CD14-positive monocyte (primary cell): Measurements from ENCODE around the gene STOX2. TPM values are rescaled to one million over a fixed set of nuclear protein-coding genes. Genes with fewer than 3 reads are reported as not detected.

Source experiments
- DNase-seq, 3 donors: peaks; one replicate each; pipeline ENCODE4 v3.0.0-alpha.2; 2011 to 2022
- H2AFZ ChIP-seq: 2 replicates; pipeline ENCODE4 v1.6.0; 2012; ENCODE audit warnings: mild to moderate bottlenecking, low read depth, low read length, inconsistent platforms; ENCODE audit not compliant: insufficient read depth, poor library complexity, severe bottlenecking
- H3K27ac ChIP-seq, 2 donors: 1 replicate in 1 of 2; 2 replicates in 1 of 2; pipeline ENCODE4 v1.5.1; 2012 to 2013; ENCODE audit warnings: low read length in 2 of 2, control low read depth in 1 of 2, inconsistent platforms in 1 of 2, low read depth in 1 of 2, mild to moderate bottlenecking in 1 of 2
- H3K27me3 ChIP-seq, 2 donors: one replicate each; pipeline versions ENCODE4 v1.6.0 to v1.6.1; 2011 to 2013; ENCODE audit warnings: low read length in 2 of 2; ENCODE audit not compliant: control insufficient read depth in 2 of 2, insufficient read depth in 2 of 2
- H3K36me3 ChIP-seq, 2 donors: replicated peaks in 1 of 2; 1 replicate in 1 of 2; 2 replicates in 1 of 2; pipeline versions ENCODE4 v1.5.1 to v1.6.1; 2012 to 2013; ENCODE audit warnings: low read length in 2 of 2, control low read depth in 1 of 2, inconsistent platforms in 1 of 2, mild to moderate bottlenecking in 1 of 2; ENCODE audit not compliant: insufficient read depth in 2 of 2, control insufficient read depth in 1 of 2
- H3K4me1 ChIP-seq, 2 donors: 1 replicate in 1 of 2; 2 replicates in 1 of 2; pipeline versions ENCODE4 v1.5.1 to v1.6.1; 2012 to 2013; ENCODE audit warnings: low read length in 2 of 2, control low read depth in 1 of 2, inconsistent platforms in 1 of 2, mild to moderate bottlenecking in 1 of 2, moderate library complexity in 1 of 2; ENCODE audit not compliant: insufficient read depth in 2 of 2, control insufficient read depth in 1 of 2
- H3K4me2 ChIP-seq: replicated peaks from 2 replicates; pipeline ENCODE3; 2012; ENCODE audit warnings: low read length, moderate library complexity, mild to moderate bottlenecking; ENCODE audit not compliant: poor library complexity, severe bottlenecking; ENCODE audit errors: extremely low read depth
- H3K4me3 ChIP-seq, 3 experiments: fragments of 200-600 bp in 1 of 3; sonication (generic) in 1 of 3; replicated peaks in 1 of 3; 1 replicate in 2 of 3; 2 replicates in 1 of 3; pipeline ENCODE4 v1.5.1; 2011 to 2013; ENCODE audit warnings: low read length in 3 of 3, mild to moderate bottlenecking in 3 of 3, control low read depth in 2 of 3, low read depth in 2 of 3, inconsistent platforms in 1 of 3, moderate library complexity in 1 of 3
- H3K79me2 ChIP-seq: 2 replicates; pipeline ENCODE4 v1.6.0; 2012; ENCODE audit warnings: mild to moderate bottlenecking, control low read depth, inconsistent platforms, low read length, moderate library complexity; ENCODE audit not compliant: insufficient read depth
- H3K9ac ChIP-seq: 2 replicates; pipeline ENCODE4 v1.6.0; 2017; ENCODE audit warnings: low read length, mild to moderate bottlenecking; ENCODE audit not compliant: insufficient read depth, poor library complexity, severe bottlenecking
- H3K9me3 ChIP-seq, 2 donors: replicated peaks in 1 of 2; 1 replicate in 1 of 2; 2 replicates in 1 of 2; pipeline versions ENCODE4 v1.5.1 to v1.6.1; 2012 to 2013; ENCODE audit warnings: low read length in 2 of 2, control low read depth in 1 of 2; ENCODE audit not compliant: control insufficient read depth in 1 of 2, insufficient read depth in 1 of 2
- H4K20me1 ChIP-seq: 2 replicates; pipeline ENCODE4 v1.6.0; 2012; ENCODE audit warnings: mild to moderate bottlenecking, low read length, control low read depth, moderate library complexity; ENCODE audit not compliant: insufficient read depth
- H3K27ac Mint-ChIP-seq, 7 donors: one replicate each; pipeline ENCODE4 v1.8.0; 2020; ENCODE audit warnings: mild to moderate bottlenecking in 7 of 7, mixed read lengths in 7 of 7, moderate library complexity in 6 of 7, inconsistent platforms in 2 of 7
- H3K27me3 Mint-ChIP-seq, 3 donors: one replicate each; pipeline ENCODE4 v1.8.0; 2021 to 2022; ENCODE audit warnings: low read depth in 3 of 3, mild to moderate bottlenecking in 3 of 3, mixed read lengths in 3 of 3, moderate library complexity in 3 of 3, inconsistent platforms in 1 of 3
- H3K36me3 Mint-ChIP-seq, 2 donors: one replicate each; pipeline ENCODE4 v1.8.0; 2020; ENCODE audit warnings: mixed read lengths in 2 of 2, inconsistent platforms in 1 of 2, mild to moderate bottlenecking in 1 of 2
- H3K4me1 Mint-ChIP-seq: one replicate; pipeline ENCODE4 v1.8.0; 2020; ENCODE audit warnings: mild to moderate bottlenecking, mixed read lengths
- H3K4me3 Mint-ChIP-seq, 2 donors: one replicate each; pipeline ENCODE4 v1.8.0; 2020; ENCODE audit warnings: mild to moderate bottlenecking in 2 of 2, mixed read lengths in 2 of 2, moderate library complexity in 1 of 2
- H3K9me3 Mint-ChIP-seq, 7 donors: one replicate each; pipeline ENCODE4 v1.8.0; 2020 to 2022; ENCODE audit warnings: mixed read lengths in 7 of 7, mild to moderate bottlenecking in 6 of 7, moderate library complexity in 6 of 7, inconsistent platforms in 2 of 7
- WGBS: methylation state at CpG from one replicate; pipeline ENCODE4 v1.1.5; 2013; ENCODE audit warnings: missing lambda C conversion rate; ENCODE audit not compliant: insufficient coverage; 5-methylcytosine and 5-hydroxymethylcytosine counted together
- intact Hi-C, 2 donors: fragments of 100-400 bp; cut with micrococcal nuclease; formaldehyde crosslinking; loops; one replicate each; pipeline versions ENCODE4 v1.15.0 to v1.15.1; 2023
- polyA plus RNA-seq, 3 donors: library from polyadenylated mRNA; depleted of rRNA in 1 of 3; unstranded in 2 of 3; stranded (reverse) in 1 of 3; fragments of 300-500 nt in 2 of 3; fragments of >200 nt in 1 of 3; fragmentation: Illumina TruSeq in 2 of 3; gene quantifications; 1 replicate in 2 of 3; 2 replicates in 1 of 3; pipeline ENCODE4 v1.2.3, GENCODE V29; 2012 to 2021
- TF ChIP-seq, protein P1 (sequence below): fragments of 200-600 bp; IDR thresholded peaks from one replicate; pipeline ENCODE4 v1.8.0; 2022; ENCODE audit warnings: antibody characterized with exemption, mild to moderate bottlenecking

STOX2 gene
- polyA plus RNA-seq, 3 donors: 0.01 TPM; not detected in 2

DNA sequence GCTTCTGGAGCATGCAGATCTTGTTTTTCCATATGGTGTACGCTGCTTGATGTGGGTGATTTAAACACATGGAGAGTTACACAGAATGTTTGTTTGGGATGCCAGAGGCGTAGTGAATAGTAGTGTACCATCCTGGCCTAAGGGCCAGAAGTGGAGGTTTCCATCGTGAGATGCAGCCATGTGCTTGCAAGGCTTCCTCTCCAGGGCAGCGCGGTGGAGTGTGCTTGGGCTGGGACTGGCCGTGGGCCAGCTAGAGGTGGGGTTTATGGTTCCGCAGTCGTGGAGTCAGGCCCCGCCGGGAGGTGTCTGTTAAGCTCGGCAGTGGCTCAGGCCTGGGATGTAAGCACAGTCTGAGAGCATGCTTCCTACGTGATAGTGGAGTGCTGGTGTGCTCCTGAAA is 14.0 kb downstream of the STOX2 start:
- peaks cover 3% of the 10 kb centered on the region for H3K4me1 Mint-ChIP-seq
- no peak overlapping the region for H3K4me3 Mint-ChIP-seq
- H3K9me3 ChIP-seq: no peaks in the 10 kb centered on the region
- no peak overlapping the region for H3K9ac ChIP-seq
- H3K27me3 Mint-ChIP-seq: peaks cover 0 to 2% (median 0%) of the 10 kb centered on the region in 3 donors
- no peaks in the 10 kb centered on the region for H3K36me3 ChIP-seq
- H3K36me3 Mint-ChIP-seq: no peaks in the 10 kb centered on the region
- no peak overlapping the region for H2AFZ ChIP-seq
- TF ChIP-seq, protein P1, sequence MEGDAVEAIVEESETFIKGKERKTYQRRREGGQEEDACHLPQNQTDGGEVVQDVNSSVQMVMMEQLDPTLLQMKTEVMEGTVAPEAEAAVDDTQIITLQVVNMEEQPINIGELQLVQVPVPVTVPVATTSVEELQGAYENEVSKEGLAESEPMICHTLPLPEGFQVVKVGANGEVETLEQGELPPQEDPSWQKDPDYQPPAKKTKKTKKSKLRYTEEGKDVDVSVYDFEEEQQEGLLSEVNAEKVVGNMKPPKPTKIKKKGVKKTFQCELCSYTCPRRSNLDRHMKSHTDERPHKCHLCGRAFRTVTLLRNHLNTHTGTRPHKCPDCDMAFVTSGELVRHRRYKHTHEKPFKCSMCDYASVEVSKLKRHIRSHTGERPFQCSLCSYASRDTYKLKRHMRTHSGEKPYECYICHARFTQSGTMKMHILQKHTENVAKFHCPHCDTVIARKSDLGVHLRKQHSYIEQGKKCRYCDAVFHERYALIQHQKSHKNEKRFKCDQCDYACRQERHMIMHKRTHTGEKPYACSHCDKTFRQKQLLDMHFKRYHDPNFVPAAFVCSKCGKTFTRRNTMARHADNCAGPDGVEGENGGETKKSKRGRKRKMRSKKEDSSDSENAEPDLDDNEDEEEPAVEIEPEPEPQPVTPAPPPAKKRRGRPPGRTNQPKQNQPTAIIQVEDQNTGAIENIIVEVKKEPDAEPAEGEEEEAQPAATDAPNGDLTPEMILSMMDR: no peak
- DNase-seq: no peak
- WGBS: 88% methylated on average over 11 of the region's 12 CpGs
- no peaks in the 10 kb centered on the region for H3K79me2 ChIP-seq
- no peaks in the 10 kb centered on the region for H3K4me1 ChIP-seq
- no peak overlapping the region for H3K27ac ChIP-seq
- intact Hi-C loops: no loop called here
- H4K20me1 ChIP-seq: no peaks in the 10 kb centered on the region
- H3K27me3 ChIP-seq: no peaks in the 10 kb centered on the region
- H3K4me2 ChIP-seq: no peak overlapping the region
- no peak overlapping the region for H3K4me3 ChIP-seq
- H3K27ac Mint-ChIP-seq: no peak overlapping the region
- peaks cover 0 to 4% (median 2%) of the 10 kb centered on the region in 7 donors for H3K9me3 Mint-ChIP-seq

DNA sequence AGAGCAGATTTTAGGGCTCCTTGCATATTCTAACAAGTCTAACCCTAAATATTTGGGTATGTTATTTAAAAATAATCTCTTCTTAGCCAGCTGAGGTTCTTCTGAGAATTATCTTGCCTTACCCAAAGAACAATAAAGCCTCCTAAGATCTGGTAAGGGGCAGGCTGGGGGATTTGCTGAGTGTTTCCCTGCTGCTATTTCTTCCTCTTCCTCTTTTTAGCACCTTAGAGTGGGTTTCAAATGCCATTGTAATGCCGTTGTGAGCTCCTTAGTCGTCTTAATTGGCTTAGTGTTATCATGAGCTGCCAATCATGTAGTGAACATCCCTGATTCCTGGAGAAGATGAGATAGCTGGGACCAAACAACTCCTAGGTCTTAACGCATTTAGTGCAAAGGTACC is 15.4 kb downstream of the STOX2 start:
- H3K27ac Mint-ChIP-seq: no peak overlapping the region
- Histone ChIP-seq H3K4me1 (no peaks in the 10 kb centered on the region), H3K4me3 (no peak overlapping the region), H3K9ac (no peak overlapping the region), H3K79me2 (no peaks in the 10 kb centered on the region), H3K4me2 (no peak overlapping the region), H2AFZ (no peak overlapping the region), H3K36me3 (no peaks in the 10 kb centered on the region), H3K9me3 (no peaks in the 10 kb centered on the region), H4K20me1 (no peaks in the 10 kb centered on the region), H3K27ac (no peak overlapping the region), H3K27me3 (no peaks in the 10 kb centered on the region)
- peaks cover 7% of the 10 kb centered on the region for H3K4me1 Mint-ChIP-seq
- H3K27me3 Mint-ChIP-seq: peaks cover 0 to 2% (median 0%) of the 10 kb centered on the region in 3 donors
- intact Hi-C loops: no loop called here
- DNase-seq: no peak
- TF ChIP-seq, protein P1: no peak
- H3K4me3 Mint-ChIP-seq: no peak overlapping the region
- no peaks in the 10 kb centered on the region for H3K36me3 Mint-ChIP-seq
- 0% methylated on average over 2 of the region's 3 CpGs for WGBS
- H3K9me3 Mint-ChIP-seq: peaks cover 0 to 5% (median 2%) of the 10 kb centered on the region in 7 donors
